ENCODE measurements around the gene ITIH4.

Gene ITIH4

DNA sequence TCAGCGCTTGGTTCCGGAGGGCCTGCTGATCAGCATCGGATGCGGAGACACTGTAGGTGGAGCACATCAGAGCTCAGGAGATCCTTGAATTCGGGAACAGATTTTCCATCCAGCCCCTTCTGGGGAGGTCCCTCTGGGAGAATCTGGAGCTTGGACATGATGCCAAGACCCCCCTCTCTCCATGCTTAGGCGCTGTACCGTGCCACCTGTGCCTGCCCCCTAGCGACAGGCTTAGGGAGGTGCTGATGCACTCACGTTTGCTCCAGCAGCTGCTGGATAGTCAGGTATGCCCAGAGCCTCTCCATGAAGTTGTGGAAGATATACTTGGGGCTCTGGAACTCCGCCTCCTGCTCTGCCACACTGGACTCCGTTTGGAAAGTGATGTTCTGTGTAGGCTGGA, 9.7 kb downstream of the ITIH4 start:
- no peak for TF ChIP-seq POLR2AphosphoS5 (IDR thresholded peaks at IDR 0.05; ENCODE audit: low read depth, low read length)
- no peak for TF ChIP-seq FOXP2 (optimal IDR thresholded peaks at IDR 0.05; ENCODE audit: borderline replicate concordance, extremely low read depth, extremely low read length, insufficient read depth)
- TF ChIP-seq, protein P1, sequence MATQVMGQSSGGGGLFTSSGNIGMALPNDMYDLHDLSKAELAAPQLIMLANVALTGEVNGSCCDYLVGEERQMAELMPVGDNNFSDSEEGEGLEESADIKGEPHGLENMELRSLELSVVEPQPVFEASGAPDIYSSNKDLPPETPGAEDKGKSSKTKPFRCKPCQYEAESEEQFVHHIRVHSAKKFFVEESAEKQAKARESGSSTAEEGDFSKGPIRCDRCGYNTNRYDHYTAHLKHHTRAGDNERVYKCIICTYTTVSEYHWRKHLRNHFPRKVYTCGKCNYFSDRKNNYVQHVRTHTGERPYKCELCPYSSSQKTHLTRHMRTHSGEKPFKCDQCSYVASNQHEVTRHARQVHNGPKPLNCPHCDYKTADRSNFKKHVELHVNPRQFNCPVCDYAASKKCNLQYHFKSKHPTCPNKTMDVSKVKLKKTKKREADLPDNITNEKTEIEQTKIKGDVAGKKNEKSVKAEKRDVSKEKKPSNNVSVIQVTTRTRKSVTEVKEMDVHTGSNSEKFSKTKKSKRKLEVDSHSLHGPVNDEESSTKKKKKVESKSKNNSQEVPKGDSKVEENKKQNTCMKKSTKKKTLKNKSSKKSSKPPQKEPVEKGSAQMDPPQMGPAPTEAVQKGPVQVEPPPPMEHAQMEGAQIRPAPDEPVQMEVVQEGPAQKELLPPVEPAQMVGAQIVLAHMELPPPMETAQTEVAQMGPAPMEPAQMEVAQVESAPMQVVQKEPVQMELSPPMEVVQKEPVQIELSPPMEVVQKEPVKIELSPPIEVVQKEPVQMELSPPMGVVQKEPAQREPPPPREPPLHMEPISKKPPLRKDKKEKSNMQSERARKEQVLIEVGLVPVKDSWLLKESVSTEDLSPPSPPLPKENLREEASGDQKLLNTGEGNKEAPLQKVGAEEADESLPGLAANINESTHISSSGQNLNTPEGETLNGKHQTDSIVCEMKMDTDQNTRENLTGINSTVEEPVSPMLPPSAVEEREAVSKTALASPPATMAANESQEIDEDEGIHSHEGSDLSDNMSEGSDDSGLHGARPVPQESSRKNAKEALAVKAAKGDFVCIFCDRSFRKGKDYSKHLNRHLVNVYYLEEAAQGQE (IDR thresholded peaks at IDR 0.05; ENCODE audit: insufficient read depth in 1 of 2, low read depth in 2 of 2, low read length in 2 of 2) = no peak
- TF ChIP-seq SIN3A (IDR thresholded peaks at IDR 0.05; ENCODE audit: borderline replicate concordance, insufficient read depth, low read length) = no peak
- no peak for TF ChIP-seq TAF1 (IDR thresholded peaks at IDR 0.05; ENCODE audit: borderline replicate concordance, insufficient read depth, low read length)

DNA sequence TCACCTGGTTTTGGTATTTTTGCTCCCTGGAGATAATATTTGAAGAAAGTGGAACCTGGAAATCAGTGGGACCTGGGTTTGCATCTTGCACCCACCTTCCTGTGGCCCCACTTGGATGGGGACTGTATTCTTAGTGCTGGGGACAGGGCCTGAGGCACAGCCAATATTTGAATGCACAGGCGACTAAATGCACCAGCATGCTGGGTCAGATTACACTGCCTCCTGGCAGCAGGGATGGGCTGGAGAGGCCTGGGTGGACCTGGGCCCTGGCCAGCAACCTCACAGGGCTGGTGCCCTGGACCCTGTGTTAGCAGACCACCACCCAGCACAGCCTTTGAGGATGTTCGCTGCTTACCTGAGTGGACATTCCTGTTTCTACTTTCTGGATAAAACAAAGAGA, 10.5 kb downstream of the ITIH4 start:
- TF ChIP-seq POLR2AphosphoS5 (IDR thresholded peaks at IDR 0.05; ENCODE audit: low read depth, low read length) (no peak), TAF1 (IDR thresholded peaks at IDR 0.05; ENCODE audit: borderline replicate concordance, insufficient read depth, low read length) (no peak)

DNA sequence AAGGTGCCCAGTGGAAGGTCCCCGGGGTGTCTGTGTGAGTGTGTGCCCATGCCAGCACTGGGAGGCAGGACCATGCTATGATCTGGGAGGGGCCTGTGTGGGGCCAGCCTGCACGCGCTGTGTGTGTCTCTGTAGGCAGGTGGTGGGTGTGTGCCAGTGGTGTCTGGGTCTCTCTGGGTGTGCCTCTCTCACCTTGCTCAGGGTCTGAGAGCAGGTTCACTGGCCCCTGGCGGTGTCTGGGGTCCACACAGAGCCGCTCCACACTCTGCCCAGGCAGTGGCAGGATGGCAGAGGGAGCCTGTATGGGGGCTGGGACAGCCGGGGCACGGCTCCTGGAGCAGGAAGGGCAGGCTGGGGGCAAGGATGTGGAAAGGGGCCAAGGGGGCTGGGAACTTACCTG, 12.6 kb downstream of the ITIH4 start:
- TF ChIP-seq POLR2AphosphoS5 (IDR thresholded peaks at IDR 0.05; ENCODE audit: low read depth, low read length) = no peak
- no peak for TF ChIP-seq TAF1 (IDR thresholded peaks at IDR 0.05; ENCODE audit: borderline replicate concordance, insufficient read depth, low read length)
- TF ChIP-seq FOXP2 (optimal IDR thresholded peaks at IDR 0.05; ENCODE audit: borderline replicate concordance, extremely low read depth, extremely low read length, insufficient read depth) = no peak
- TF ChIP-seq SIN3A (IDR thresholded peaks at IDR 0.05; ENCODE audit: borderline replicate concordance, insufficient read depth, low read length) = no peak
- TF ChIP-seq, protein P1 (IDR thresholded peaks at IDR 0.05; ENCODE audit: insufficient read depth in 1 of 2, low read depth in 2 of 2, low read length in 2 of 2) = no peak

DNA sequence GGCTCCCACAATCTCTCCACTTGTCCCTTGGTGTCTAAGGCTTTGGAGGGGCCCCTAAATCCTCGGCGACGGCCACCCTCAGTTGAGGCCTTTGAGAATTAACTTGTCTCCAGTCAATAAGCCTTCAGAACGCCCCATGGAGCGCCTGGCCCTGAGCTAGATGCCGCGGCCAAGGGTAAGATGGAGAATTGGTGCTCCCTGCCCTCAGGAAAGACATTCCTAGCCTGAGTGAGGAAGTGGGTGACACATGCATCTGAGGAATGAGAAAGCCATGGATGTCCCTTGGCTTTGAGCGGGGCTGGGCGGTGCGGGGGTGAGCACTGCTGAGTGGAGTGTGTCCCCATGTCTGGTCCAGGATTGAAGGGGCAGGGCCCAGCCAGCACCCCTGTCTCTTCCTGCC, 13.3 kb downstream of the ITIH4 start:
- TF ChIP-seq TAF1 (IDR thresholded peaks at IDR 0.05; ENCODE audit: borderline replicate concordance, insufficient read depth, low read length) (no peak), FOXP2 (optimal IDR thresholded peaks at IDR 0.05; ENCODE audit: borderline replicate concordance, extremely low read depth, extremely low read length, insufficient read depth) (no peak), POLR2AphosphoS5 (IDR thresholded peaks at IDR 0.05; ENCODE audit: low read depth, low read length) (no peak), SIN3A (IDR thresholded peaks at IDR 0.05; ENCODE audit: borderline replicate concordance, insufficient read depth, low read length) (no peak)
- TF ChIP-seq, protein P1 (IDR thresholded peaks at IDR 0.05; ENCODE audit: insufficient read depth in 1 of 2, low read depth in 2 of 2, low read length in 2 of 2) = no peak

DNA sequence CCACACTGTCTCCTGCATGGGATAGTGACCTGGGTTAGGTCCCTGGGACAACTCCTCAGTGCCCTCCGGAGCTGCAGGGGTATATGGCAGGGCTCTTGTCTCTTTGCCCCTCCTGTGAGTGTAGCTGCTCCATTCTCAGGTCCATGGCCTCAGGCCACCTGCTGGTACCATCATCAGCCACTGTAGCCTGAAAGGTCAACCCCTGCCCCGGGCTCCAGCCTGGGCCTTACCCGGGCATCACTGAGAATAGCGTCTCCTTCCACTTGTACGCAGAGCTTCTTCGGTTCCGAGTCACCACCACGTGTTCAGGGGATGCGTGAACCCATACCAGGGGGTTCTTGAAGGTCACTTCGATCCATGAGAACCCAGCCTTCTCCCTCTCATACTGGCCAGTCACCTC, 13.8 kb downstream of the ITIH4 start:
- TF ChIP-seq SIN3A (IDR thresholded peaks at IDR 0.05; ENCODE audit: borderline replicate concordance, insufficient read depth, low read length) (no peak), FOXP2 (optimal IDR thresholded peaks at IDR 0.05; ENCODE audit: borderline replicate concordance, extremely low read depth, extremely low read length, insufficient read depth) (no peak), TAF1 (IDR thresholded peaks at IDR 0.05; ENCODE audit: borderline replicate concordance, insufficient read depth, low read length) (no peak), POLR2AphosphoS5 (IDR thresholded peaks at IDR 0.05; ENCODE audit: low read depth, low read length) (no peak)
- TF ChIP-seq, protein P1 (IDR thresholded peaks at IDR 0.05; ENCODE audit: insufficient read depth in 1 of 2, low read depth in 2 of 2, low read length in 2 of 2) = no peak

Measured in PFSK-1 (cell line).